Measurements from ENCODE around the gene RUFY3. TPM values are rescaled to one million over a fixed set of nuclear protein-coding genes. Genes with fewer than 3 reads are reported as not detected.

RUFY3 gene
- total and polyA plus RNA-seq, 9 of the 15 experiments (the other 6 are each of a cell fraction or from before 2014, with no cell fraction given) = 4.2 to 31.1 (median 21.5) TPM

GRCh38 chr4:70704215-70704930 is 17.4 kb upstream of the RUFY3 start (continued):
- no peak for TF ChIP-seq ZNF143 (CRISPR knock-in tag; IDR thresholded peaks at IDR 0.05)
- TF ChIP-seq TAL1 (IDR thresholded peaks at IDR 0.05) = no peak
- peak in 1 of 2 experiments; percentile 78; a peak in 1 of 4 replicates for TF ChIP-seq SIN3A (IDR thresholded peaks at IDR 0.05; ENCODE audit: borderline replicate concordance in 2 of 2, control insufficient read depth in 1 of 2, low read depth in 2 of 2, low read length in 2 of 2)
- peak; percentile 28 for TF ChIP-seq CHD4 (IDR thresholded peaks at IDR 0.05; ENCODE audit: insufficient read depth, insufficient replicate concordance, low read depth, low read length, poor library complexity, severe bottlenecking)
- no peak for TF ChIP-seq RBM25 (IDR thresholded peaks at IDR 0.05; ENCODE audit: low read depth, low read length, severe bottlenecking)
- TF ChIP-seq POLR2H (tag; IDR thresholded peaks at IDR 0.05; ENCODE audit: low read depth) = peak; percentile 65
- no peak for TF ChIP-seq ZNF589 (CRISPR knock-in tag; IDR thresholded peaks at IDR 0.05; ENCODE audit: low read depth)
- no peak for TF ChIP-seq COPS2 (conservative IDR thresholded peaks at IDR 0.05)
- no peak for TF ChIP-seq ZNF282 (CRISPR knock-in tag; IDR thresholded peaks at IDR 0.05)
- peak; percentile 34; the same call in 1 of the 2 replicates for TF ChIP-seq SP1 (CRISPR knock-in tag; IDR thresholded peaks at IDR 0.05)
- no peak for TF ChIP-seq CLOCK (CRISPR knock-in tag; IDR thresholded peaks at IDR 0.05; ENCODE audit: borderline replicate concordance)
- TF ChIP-seq CTCF (IDR thresholded peaks at IDR 0.05 in 2 of 3, conservative IDR thresholded peaks at IDR 0.05 in 1 of 3; ENCODE audit: insufficient read depth in 2 of 3, low read depth in 1 of 3, low read length in 3 of 3) = peak; percentile 41 to 62 (median 49); a peak in 4 of 6 replicates
- peak; percentile 97 for TF ChIP-seq CTCFL (IDR thresholded peaks at IDR 0.05; ENCODE audit: borderline replicate concordance, insufficient read depth, low read depth, low read length, poor library complexity, severe bottlenecking)
- no peak for TF ChIP-seq NR0B1 (IDR thresholded peaks at IDR 0.05; ENCODE audit: partially characterized antibody)

Measured in K562 (cell line).